ENCODE results near the gene KRTAP5-5. TPM values are rescaled to one million over a fixed set of nuclear protein-coding genes. Genes with fewer than 3 reads are reported as not detected.

Gene KRTAP5-5
- total and polyA plus RNA-seq, 2 experiments from 2014 or later, result not detected

GRCh38 chr11:1622086-1622485, 7.5 kb upstream of the KRTAP5-5 start, which contains the start of gene KRTAP5-4:
Gene KRTAP5-4, minus strand, starts transcription at chr11:1622138. Its CDS starts 45 bp downstream, at chr11:1622093.
- no peak for ATAC-seq
- Histone ChIP-seq H3K27me3 (ENCODE audit: insufficient read depth) (no peaks in the 10 kb centered on the region), H3F3A (replicated peaks; ENCODE audit: low read depth) (no peaks in the 10 kb centered on the region), H3K27ac (ENCODE audit: low read depth) (no peak within 1 kb of the TSS), H3K4me2 (no peak within 1 kb of the TSS), H2AFZ (no peak within 1 kb of the TSS), H3K9me2 (ENCODE audit: insufficient read depth) (no peaks in the 10 kb centered on the region), H4K20me1 (replicated peaks; ENCODE audit: insufficient read depth) (no peaks in the 10 kb centered on the region), H3K36me3 (ENCODE audit: insufficient read depth) (no peaks in the 10 kb centered on the region), H3K4me3 (no peak within 1 kb of the TSS), H3K79me2 (replicated peaks; ENCODE audit: insufficient read depth) (no peaks in the 10 kb centered on the region), H3K4me1 (ENCODE audit: insufficient read depth) (no peaks in the 10 kb centered on the region)
- Mint-ChIP-seq H3K27me3 (ENCODE audit: insufficient read depth, low read depth, poor library complexity) (peaks cover 6% of the 10 kb centered on the region), H3K36me3 (ENCODE audit: low read depth) (0 out of 3 replicates have a peak, but pooled peaks cover 2% of the 10 kb centered on the region), H3K4me1 (peaks cover 6% of the 10 kb centered on the region), H3K27ac (no peak within 1 kb of the TSS), H3K9me3 (peaks cover 6% of the 10 kb centered on the region), H3K4me3 (no peak within 1 kb of the TSS)
- no peak for DNase-seq (ENCODE audit: low spot score)
- TF ChIP-seq JUNB (IDR thresholded peaks at IDR 0.05; ENCODE audit: unreplicated experiment) (no peak), STAT1 (IDR thresholded peaks at IDR 0.05; ENCODE audit: unreplicated experiment) (no peak), EZH2 (IDR thresholded peaks at IDR 0.05; ENCODE audit: low read depth, unreplicated experiment) (no peak), ZNF462 (CRISPR knock-in tag; IDR thresholded peaks at IDR 0.05) (no peak), ETS1 (IDR thresholded peaks at IDR 0.05) (no peak), ZNF114 (CRISPR knock-in tag; IDR thresholded peaks at IDR 0.05) (no peak), POLR2AphosphoS5 (IDR thresholded peaks at IDR 0.05; ENCODE audit: low read depth) (no peak), ZNF331 (CRISPR knock-in tag; IDR thresholded peaks at IDR 0.05; ENCODE audit: low read depth) (no peak), EZH2phosphoT487 (IDR thresholded peaks at IDR 0.05; ENCODE audit: unreplicated experiment) (no peak), CREB1 (CRISPR knock-in tag; IDR thresholded peaks at IDR 0.05; ENCODE audit: low read depth) (no peak), CTCF (conservative IDR thresholded peaks at IDR 0.05; ENCODE audit: low read depth in 2 of 2) (no peak), NANOG (IDR thresholded peaks at IDR 0.05; ENCODE audit: borderline replicate concordance) (no peak)
